ENCODE data around the gene POLR2C.
"Not testable (repeated sequence)": the region's sequence is repeated elsewhere in the genome, so short reads cannot be mapped to it uniquely, and the experiment has no call there.

POLR2C gene

DNA sequence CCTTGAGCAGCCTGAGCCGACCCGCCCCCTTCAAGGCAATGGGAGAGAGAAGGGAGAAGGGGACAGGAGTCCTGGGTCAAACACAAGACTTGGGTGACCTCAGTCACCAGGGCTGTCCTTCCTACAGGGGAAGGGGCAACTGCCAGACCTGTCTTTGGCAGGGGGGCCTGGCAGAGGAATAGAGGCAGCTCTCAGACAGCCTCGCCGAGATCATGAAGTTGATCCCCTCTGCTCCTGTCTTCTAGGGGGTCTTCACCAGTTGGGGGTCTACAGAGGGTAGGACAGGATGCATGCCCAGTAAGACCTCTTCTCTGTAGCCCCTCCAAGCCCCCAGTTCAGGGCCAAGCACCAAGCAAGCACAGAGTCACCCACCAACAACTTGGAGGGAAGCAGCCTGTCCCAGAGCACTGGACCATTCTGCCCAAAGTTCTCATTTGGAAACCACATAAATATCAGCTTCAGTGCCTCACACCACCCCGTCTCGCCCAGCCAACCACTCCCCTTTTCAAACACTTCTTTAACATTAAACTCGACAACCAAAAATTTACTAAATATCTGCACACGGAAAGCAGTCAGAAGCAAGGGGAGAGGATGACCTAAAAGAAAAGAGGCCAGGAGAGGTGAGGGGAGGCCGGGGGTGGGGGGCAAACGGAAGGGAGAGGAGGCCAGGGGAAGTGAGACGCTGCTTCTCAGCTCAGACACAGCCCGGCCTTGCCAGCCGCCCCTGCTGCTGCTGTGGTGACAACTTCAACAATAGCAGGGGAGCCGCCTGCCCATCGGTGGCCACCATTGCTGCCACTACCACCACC is 16.1 kb downstream of the POLR2C start:
- DNase-seq, result no peak

DNA sequence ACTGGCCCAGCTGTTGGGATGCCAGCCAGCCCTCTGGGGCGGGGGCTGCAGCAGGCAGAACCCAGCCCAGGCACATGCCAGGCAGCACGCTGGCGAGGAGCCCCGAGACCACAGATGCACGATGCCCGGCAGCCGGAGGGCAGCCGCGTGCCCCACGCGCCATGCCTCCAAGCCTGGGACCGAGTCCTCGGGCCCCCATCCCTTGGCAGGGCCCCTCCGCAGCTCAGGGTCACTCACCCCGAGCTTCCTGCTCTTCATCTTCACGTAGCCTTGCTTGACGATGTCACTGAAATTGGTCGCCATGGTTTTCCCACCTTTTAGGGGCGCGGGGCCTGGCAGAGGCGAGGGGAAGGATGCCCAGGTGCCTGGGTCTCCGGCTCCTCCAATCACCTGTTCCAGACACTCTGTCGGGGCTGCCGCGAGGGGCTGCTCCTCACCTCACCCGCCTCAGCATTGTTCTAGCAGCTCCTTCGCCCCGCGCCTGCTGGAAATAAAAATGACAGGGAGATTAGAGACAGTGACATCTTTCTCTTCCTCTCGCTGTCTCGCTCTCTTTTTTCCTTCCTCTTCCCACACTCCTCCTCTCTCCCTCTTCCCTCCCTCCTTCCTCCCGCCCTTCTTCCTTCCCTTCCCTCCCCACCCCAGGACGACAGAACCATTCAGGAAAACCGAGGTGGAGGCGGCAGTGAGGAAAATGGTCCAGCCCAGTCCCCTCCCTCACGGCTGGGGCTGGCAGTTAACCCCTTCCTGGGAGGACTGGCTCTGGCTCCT is 16.9 kb downstream of the POLR2C start:
- peak in 39 of 58 donors; percentile 16 to 83 (median 42) for DNase-seq

DNA sequence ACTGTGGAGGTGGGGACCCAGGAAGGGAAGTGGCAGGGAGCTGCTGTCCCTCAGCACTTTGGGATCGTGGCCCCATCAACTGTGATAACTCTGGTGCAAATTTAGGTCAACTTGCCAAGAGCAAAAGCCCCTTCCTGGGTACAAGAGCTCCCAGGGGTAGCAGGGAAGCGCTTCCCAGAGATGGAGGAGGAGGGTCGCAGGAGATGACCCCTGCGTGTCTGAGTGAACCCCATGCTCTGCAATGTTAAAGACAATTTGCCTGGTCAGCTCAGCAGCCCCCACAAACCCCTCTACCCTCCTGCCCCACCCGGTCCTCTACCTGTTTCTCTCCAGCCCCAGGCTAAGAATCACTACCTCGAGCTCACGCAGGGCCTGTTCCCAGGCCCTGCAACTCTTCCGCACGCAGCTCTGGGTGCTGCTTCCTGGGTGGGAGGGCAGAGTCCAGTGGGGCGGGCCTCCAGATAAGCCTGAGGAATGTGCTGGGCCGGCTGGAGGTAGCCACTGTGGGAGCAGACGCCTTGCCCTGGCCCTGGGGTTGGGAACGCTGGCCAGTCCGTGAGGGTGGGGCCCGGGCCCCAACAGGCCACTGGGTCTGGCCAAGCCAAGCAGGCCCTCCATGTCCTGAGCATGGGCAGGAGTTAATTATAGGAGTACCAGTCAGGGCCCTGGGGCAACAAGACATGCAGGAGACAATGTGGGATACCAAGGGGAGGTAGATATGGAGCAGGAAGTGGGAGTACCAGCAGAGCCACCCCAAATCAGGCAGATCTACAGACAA is 17.7 kb downstream of the POLR2C start:
- no peak for DNase-seq

DNA sequence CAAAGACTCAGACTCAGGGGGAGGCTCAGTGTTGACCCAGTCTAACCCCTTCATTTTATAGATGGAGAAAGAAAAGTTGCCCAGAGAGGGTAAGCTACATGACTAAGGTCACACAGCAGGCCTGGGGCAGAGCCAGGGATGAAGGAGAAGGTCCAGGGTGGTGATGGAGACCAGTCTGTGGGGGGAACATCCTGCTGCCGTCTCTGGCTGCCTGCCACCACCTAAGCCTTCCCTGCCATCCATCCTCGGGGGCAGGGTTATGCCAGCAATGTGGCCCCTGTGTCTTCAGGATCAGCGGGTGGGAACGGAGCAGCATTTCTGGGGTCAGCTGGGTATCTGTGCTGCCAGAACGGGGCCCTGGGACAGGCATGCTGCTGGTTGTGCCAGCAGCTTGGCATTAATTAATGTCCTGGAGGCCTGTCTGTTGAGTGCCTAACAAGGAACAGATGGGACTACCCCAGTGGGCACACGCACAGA is 18.3 kb downstream of the POLR2C start:
- DNase-seq, result no peak

DNA sequence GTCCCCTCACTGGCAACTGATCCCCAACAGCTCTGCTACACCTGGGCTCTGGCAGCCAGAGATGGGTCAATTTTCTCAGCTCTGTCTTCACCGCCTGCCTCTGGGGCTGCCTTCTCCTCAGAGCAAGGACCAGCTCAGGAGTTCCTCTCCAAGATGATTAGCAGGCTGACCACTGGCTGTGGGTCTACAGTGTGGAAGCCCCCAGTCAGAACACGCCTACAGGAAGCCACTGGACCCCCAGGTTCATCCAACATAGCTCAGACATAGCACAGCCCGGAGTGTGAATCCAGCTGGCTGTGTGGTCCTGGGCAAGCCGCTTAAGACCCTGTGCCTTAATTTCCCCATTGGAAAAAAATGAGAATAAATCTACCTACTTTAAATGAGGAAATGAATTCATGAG is 18.9 kb downstream of the POLR2C start:
- DNase-seq, result no peak

DNA sequence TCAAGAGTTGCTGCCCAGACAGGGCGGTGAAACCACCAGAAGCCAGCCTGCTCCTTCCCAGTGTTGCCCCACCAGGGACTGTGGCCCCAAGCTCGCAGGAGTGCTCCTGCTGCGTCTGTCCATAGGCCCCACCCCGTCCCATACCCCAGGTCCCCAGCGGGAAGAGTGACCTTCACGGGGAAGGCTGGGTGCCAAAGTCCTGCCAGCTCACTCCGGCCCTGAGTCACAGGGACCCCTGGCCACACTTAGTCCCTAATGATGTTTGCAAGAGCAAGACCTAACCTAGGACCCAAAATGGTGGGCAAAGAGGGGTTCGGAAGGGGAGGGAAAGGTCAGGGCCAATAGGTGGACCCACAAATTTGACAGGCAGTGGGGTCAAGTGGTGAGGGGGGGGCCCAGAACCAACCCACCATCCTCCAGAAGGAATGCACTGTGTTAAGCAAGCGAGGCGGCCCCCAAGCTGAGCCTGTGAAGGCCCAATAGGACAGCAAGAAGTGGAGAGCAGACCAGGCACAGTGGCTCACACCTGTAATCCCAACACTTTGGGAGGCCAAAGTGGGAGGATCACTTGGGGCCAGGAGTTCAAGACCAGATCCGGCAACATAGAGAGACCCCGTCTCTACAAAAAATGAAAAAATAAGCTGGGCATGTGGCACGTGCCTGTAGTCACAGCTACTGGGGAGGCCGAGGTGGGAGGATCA is 20.5 kb downstream of the POLR2C start:
- no peak for DNase-seq

DNA sequence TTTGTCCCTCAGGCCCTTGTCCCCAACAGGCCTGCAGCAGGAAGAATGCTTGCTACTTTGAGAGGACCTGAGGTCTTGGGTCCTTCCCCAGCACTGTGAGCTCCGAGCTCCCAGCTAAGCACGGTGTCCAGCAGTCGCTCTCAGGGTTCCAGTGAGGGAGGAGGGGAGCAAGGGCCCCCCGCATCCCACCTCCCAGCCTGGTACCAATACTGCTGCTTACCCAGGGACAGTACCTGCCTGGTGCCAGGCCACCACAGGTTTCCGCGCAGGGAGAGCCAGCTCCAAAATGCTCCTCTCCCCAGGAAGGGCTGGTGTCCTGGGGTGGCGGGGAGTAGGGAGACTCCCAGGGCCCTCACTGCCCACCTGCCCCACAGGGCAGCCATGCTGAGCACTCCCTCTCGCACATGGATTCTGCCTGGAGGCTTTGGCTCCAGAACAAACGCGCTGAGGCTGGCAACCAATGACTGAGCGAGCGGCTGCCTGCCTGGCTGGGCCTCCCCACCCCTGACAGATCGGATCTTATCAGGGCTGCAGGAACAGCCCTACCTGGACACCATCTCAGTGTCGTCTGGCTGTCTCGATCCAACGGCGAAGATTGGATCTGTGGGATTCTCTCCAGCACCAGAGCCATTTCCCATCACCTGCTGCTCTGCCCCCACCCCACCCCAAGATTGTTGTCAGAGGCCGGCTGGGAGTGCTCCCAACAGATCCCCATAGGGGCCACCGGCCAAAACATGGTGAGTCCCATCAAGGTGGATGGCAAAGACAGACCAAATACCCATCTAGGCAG is 21.4 kb downstream of the POLR2C start:
- peak in 3 of 58 donors; percentile 11 to 17 (median 11) for DNase-seq

DNA sequence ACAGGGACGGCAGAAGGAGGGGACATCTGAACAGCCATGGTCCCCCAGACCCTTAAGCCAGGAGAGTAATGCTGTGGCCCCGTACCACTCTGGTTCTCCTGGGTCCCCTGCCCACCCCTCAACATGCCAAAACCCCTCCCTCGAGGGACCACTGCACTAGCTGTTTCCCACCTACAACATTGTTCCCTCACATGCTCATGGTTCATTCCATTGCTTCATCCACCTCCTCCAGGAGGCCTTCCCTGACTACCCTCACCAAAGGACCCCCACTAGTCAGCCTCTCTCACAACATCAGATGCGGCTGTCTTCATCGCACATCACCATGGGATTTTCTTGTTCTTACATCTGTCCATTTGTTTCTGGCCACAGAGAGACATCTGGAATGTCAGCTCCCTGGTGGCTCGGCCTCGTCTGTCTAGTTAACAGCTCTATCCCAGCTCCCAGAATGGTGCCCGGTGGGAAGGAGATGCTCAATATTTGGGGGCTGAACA is 22.1 kb downstream of the POLR2C start:
- DNase-seq, result no peak

DNA sequence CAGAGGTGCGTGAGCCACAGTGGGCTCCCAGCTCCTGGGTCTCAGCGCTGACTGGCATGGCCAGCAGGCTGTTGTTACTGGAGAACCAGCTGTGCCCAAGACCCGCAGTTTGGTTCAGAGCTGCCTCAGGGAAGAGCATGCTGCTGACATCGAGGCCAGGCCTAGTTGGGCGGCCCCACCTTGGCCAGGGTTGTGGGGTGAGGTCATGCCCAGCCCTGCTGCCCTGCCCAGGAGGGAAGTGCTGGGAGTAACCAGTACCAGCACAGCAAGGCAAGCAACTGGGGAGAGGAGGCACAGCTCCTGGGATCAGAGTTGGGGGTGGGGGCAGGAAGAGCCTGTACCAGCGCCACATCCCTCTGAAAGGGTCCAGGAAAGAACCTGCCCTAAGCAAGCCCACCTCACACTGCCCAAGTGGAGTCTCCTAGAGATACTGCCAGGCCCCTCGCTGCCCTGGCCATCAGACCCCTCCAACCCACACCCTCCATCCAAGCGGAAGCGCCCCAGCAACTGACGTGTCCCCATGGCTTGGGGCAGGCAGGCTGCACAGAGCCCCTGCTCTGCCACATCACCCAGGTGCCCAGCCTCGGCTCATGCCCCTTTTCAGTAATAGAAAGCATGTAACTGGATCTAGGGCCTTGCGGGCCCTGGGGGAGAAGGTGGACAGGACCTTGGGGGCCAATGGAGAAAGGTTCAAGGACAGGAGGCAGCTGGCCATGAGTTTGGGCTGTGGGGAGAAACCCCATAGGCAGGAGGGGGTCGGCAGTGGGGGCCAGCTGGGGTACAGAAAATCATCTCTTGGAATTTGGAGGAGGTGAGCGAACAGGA is 22.8 kb downstream of the POLR2C start:
- DNase-seq, result no peak

DNA sequence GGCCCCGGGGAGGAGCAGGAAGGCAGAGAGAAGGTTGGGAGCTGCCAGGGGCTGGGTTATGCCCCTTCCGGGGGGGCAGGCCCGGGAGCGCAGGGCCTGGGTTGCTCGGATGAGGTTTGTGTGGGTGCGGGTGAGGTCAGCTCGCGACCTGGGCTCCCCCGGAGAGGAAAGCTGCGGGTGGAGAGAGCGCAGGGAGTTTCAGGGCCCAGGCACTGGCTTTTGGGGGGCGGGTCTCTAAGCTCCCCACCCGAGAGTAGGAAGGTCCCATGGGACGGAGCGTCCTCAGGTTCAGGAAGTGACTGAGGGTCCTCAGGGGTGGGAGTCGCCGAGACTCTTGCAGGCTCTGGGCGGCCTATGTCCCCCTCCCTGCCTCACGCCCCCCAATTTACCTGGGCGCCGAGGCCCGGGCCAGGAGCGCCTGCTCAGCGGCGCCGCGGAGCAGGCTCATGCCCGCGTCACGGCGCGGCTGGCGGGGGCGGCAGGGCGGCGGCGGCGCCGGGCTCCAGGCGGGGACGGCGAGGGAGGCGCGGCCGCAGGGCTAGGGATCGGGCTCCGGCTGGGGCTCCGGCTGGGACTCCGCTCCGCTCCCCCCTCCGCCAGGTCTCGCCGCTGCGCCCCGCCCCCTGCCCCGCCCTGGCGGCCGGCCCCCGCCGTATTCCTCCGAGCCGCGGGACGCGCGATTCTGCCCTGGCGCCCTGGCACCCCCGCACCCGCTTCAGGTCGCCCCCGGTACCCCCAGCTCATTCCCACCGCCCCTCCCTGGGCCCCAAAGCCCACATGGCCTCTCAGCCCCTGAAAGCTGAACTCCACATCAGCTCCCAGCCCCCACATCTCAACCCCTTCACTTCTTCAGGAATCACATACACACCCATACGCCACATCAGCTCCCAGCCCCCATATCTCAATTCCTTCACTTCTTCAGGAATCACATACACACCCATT is 23.7 kb downstream of the POLR2C start, which contains the start of gene DOK4:
Gene DOK4, minus strand, starts transcription at position 578 of the 942 bp plus-strand sequence. CDS start 6,986 bp downstream, outside the sequence.
- DNase-seq, result peak in 45 of 58 donors; percentile 21 to 85 (median 51)

DNA sequence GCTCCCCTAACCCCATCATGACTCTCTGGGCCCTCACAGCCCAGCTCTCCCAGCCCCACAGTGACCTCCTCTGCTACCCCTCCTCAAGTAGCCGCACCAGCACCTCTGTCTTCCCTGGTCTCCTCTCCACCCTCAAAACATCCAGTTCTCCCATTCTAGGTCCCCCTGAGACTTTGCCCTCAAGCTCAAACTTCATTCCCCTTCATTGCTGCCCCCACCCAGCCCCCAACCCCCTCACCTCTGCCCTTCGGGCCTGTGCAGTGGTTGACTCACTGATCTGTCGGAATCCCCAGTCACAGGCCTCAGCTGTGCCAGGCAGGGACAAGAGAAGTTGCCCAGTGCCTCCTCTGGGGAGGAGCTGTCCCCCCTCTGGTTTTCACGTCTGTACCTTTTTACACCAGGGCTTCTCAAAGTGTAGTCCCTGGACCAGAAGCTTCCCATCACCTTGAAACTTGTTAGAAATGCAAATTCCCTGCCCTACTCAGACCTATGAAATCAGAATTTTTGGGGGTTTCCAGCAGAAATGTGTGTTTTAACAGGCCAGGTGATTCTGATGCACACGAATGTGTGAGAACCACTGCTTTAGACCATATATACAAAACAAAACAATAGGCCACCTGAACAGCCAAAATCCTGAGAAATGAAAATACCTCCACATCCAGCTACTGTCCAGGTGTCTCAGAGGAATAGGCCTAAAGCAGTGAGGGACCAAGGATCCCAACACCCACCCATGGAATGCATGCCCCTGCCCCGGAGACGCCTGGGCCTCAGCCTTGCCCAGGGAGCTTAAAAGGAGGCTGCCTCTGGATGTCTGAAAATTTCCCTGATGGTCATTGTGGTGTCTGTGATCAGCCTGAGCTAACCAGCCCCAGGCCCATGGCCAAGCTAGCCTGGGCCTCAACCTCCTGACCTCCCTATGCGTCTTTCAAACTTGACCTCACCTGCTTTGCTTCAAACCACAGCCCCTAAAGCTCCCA is 24.7 kb downstream of the POLR2C start:
- no peak for DNase-seq

DNA sequence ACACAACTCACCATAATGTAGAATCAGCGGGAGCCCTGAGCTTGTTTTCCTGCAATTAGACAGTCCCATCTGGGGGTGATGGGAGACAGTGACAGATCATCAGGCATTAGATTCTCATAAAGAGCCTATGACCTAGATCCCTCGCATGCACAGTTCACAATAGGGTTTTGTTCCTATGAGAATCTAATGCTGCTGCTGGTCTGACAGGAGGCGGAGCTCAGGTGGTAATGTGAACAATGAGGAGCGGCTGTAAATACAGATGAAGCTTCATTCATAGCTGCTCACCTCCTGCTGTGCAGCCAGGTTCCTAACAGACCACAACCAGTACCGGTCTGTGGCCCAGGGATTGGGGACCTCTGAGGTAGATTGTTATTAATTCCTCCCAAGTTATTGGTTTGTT is 26.8 kb downstream of the POLR2C start:
- DNase-seq, result no peak

DNA sequence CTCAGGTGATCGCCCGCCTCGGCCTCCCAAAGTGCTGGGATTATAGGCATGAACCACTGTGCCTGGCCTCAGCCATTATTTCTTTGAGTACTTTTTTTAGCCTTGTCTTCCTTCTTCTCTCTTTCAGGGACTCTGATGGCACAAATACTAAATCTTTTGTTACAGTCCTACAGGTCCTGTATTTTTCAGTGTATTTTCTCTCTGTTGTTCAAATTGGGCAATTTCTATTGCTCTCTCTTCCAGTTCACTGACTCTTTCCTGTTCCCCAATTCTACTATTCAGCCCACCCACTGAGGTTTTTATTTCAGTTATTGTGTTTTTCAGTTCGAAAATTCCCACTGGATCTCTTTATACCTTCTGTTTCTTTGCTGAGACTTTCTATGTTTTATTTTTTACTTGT is 31.3 kb downstream of the POLR2C start:
- DNase-seq, result no peak

DNA sequence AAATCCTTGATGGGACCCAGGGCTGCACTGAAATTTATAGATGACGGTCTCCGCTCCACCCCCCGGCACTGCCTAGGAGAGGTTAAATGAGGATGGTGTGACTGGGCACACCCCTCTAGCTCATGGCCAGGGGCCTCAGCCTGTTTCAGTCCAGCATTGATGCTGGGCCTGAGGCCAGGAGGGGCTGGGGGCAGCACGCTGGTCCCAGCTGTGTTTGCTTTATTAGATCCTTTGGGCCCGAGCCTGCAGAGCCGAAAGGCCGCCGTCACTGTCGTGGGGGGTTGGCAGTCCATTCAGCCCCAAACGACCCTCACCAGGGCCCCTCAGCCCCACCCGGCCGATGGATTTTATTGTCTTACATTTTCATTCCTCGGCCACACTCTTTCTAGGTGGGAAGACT is 34.6 kb downstream of the POLR2C start:
- DNase-seq, result no peak

DNA sequence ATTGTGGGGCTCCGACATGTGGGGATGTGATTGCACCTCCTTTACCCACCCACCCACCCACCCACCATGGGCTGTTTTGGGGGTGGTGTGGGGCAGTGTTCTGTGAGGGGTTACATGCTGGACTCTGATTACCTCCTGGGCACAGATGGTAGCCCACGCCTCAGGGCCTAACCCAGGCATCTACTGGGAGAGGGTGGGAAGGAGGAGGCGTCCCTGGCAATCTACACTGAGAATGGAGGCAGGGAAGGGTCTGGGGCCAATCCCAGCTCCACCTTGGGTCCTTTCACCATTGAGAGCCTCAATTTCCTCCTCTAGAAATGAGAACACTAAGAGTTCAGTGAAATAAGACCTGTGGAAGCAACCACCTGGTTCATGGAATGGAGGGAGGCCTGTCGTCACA is 35.6 kb downstream of the POLR2C start:
- no peak for DNase-seq

DNA sequence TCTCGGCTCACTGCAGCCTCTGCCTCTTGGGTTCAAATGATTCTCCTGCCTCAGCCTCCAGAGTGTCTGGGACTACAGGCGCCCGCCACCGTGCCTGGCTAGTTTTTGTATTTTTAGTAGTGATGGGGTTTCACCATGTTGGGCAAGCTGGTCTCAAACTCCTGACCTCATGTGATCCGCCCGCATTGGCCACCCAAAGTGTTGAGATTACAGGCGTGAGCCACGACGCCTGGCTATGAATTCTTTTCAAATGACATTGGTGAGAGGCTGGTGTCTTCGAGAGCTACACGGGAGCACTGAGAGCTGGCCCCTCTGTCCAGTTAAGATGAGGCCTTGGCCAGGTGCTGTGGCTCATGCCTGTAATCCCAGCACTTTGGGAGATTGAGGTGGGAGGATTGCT is 37.5 kb downstream of the POLR2C start:
- DNase-seq, result not testable (repeated sequence)
